ENCODE measurements around the gene KCNMA1.

GRCh38 chr10:77374189-77374656, 263.4 kb downstream of the KCNMA1 start:
- TF ChIP-seq, protein P1, sequence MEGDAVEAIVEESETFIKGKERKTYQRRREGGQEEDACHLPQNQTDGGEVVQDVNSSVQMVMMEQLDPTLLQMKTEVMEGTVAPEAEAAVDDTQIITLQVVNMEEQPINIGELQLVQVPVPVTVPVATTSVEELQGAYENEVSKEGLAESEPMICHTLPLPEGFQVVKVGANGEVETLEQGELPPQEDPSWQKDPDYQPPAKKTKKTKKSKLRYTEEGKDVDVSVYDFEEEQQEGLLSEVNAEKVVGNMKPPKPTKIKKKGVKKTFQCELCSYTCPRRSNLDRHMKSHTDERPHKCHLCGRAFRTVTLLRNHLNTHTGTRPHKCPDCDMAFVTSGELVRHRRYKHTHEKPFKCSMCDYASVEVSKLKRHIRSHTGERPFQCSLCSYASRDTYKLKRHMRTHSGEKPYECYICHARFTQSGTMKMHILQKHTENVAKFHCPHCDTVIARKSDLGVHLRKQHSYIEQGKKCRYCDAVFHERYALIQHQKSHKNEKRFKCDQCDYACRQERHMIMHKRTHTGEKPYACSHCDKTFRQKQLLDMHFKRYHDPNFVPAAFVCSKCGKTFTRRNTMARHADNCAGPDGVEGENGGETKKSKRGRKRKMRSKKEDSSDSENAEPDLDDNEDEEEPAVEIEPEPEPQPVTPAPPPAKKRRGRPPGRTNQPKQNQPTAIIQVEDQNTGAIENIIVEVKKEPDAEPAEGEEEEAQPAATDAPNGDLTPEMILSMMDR (IDR thresholded peaks at IDR 0.05), result no peak
- TF ChIP-seq EZH2 (IDR thresholded peaks at IDR 0.05; ENCODE audit: borderline replicate concordance, insufficient read depth, low read depth, low read length, poor library complexity, severe bottlenecking), result no peak

Measured in B cell (primary cell).